CD4-positive, alpha-beta T cell treated with Interleukin-15 for 4 hours (primary cell): ENCODE measurements around the gene CDH2.

Experiments
- DNase-seq: peaks from one replicate; pipeline ENCODE4 v3.0.0-alpha.2; 2020; ENCODE audit warnings: low spot score

The CDH2 gene

DNA sequence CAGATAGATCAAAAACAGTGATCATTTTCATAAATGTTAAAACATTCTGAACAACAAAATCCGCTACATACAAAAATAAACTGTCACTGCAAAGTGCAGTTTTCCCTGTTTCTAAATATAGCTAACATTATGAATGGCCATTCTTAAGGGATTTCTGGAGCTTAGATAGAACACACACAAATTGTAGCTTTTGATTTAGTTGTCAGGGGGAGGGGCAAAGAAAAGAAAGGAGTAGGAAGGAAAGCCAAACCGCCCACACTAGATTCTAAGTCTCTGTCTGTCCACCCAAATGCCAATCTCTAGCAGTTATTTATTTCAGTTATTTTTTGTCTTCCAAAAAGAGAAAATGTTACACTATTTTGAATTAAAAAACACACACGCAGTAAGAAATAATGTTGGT is 182.4 kb downstream of the CDH2 start:
- no peak for DNase-seq

DNA sequence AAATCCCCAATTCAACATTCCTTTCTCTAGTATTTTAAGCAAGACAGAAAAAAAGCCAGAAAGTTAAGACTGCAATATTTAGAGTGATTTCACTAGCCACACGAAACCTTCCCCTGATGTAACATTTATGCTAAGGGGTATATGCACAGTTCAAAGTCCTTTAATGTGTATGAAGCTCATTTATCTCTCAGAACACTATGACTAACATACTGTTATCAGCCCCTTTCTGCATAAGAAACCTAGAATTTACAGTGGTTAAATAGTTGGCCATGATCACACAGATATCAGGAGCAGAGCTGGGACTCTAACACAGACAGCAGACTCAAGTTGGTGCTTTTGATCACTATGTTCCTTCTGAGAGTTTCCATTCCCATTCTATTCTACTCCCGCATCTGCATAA is 185.5 kb downstream of the CDH2 start:
- no peak for DNase-seq

DNA sequence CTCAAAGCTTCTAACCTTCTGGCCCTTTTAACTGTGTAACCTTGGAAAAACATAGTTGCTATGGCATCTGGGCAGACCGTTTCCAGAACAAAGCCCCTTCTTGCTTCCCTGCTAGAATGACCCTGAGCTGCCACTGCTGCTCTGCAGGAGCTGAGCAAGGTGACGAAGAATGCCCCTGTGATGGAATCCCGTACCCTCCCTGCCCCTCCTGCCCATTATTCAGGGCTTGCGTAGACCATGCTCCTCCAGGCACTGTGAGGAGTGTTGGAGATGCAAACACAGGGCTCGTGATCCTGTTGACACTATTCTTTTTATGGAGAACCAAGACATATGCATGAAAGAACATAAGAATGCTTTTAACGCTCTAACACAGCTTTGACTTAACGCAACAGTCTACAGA is 191.1 kb downstream of the CDH2 start:
- DNase-seq, result no peak

DNA sequence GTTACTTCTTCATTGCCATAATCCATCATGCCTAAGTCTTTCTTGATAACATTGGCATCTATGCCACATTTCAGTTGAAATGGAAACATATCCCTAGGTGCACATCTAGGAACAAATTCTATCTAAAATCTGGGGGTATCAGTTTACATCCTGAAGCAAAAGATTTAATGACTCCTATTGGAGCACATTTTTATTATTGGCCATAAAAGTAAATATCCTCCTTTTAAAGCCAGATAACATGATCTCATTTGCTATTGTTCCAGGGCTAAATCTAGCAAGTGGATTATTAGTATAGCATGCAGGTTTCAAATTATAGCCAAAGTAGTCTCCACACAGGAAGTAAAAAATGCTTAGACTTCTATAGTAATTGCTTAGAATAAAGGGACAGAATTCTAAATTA is 193.2 kb downstream of the CDH2 start:
- no peak for DNase-seq

DNA sequence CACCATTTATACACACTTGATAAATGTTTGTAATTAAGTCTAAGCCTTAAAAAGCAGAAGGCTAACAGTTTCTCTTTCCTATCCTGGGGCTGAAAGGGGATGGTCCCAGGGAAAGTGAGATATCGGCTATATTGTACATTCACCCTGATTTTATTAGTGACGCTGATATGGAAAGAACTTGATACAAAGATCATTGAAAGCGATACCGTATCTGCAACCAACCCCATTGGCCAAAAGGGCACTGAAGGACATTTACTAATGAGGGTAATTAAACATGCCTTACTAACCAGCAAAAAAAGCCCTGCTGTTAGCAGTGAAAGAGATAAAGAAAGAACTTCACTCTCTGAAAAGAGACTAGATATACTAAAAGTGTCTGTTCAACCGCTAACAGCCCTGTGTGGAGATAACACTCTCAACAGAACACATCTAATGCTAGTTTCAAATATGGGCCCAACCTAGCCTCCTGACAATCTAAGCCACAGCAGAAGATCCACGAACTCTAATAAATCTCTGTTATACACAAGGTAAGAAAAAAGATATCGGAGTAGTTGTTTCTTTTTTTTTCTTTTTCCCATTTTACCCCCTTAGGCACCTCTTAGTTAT is 200.0 kb downstream of the CDH2 start:
- no peak for DNase-seq

DNA sequence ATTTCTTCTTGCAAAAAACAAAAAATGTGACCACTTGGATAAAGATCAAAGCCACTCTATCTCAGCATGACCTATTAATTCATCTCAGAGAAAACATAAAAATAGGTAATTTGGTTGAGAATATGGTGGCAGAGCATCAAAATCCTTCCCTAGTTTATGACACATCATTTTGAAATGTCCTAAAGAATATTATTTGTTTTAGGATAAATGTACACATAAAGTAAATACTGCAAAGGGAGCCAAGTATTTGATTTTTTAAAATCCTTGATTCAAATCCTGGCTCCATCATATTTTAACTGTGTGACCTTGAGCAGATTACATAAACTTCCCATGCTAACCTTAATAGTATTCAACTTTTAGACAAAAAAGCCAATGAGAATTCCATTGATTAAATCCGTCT is 206.6 kb downstream of the CDH2 start:
- no peak for DNase-seq

DNA sequence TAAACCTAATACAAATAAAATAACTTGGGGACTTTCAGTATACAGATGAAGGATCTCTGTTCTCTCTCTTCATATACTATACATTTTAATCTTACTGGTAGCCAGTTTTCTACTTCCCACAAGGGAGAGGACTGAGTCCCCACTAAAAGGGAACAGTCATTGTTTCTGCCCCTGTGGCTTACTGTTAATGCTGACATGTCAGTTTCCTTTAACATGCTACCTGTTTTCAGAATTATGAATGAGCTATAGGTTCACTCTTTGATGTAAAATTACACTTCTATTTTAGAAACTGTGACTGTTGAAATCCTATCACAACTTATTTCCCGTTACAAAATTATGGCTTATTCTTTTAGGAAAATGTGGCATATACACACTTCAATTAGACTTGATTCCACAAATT is 207.7 kb downstream of the CDH2 start:
- no peak for DNase-seq

DNA sequence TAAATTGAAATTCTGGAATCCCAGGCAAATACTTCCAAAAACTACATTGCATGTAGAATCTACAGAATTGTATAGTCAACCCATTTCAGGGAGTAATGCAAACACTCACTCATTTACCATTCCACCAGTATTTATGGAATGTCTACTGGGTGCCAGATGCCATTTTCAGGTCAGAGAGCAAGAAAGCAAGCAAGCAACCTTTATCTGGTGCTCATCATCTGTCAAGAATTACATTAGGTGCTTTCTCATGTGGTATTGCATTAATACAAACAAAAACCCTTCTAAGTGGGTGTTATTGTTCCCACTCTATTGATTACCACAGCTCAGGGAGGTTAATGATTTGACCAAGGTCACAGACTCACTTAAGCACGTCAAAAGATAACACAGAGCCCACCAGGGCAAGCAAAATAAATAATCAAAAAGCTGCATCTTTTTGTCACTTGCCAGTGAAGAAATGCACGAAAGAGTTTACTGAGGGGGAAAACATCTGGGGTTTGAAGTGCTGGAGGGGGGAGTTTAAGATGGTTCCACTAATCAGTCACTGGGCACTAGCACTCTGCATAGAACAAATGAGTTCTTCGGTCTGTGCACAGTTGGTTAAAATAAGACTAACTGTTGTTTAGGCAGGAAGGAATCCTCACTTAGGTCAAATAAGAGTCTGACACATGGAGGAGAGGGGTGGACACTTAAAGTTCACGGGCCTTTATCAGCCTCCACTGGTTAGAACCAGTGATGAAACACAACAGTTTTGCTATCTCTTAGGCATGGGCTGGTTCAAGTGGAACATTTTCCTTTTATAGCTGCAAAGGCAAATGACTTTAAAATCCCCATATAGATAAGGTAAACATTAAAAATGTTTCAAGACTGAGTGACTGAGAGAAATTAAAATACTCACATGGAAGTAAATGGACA is 208.8 kb downstream of the CDH2 start:
- DNase-seq, result no peak

DNA sequence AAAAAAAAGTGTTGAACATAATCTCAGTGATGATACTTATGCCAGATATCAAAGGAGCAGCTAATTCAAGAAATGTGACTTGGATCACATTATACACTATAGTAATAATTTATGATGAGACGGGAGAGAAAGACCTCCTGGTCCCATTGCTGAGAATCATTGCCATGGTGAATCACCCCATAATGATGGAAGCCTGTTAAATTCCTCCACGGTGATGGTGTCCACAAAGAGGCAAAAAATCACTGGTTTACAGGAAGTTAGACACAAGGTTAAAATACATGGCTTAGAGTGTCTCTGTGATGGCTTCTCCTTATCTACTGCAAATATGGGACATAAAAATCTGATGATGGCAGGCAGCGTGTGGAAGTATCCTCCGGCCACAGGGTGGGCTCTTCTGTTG is 210.0 kb downstream of the CDH2 start:
- DNase-seq, result no peak

DNA sequence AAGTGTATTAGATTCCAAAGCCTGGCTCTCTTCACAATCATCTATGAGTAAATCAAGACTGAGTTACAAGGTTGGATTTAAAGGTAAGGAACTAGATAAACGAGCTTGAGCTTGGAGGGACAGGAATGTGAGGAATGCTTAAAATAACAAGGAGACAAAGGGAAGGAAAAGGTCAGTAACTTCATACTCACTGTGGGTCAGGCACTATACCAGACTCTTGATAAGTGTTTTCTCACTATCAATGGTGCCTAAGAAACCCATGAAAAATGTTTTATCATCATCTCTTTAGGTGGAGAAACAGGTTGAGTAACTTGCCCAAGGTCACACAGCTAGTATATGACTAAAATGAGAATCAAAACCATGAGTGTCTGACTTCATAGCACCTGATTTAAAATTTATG is 212.1 kb downstream of the CDH2 start:
- no peak for DNase-seq

DNA sequence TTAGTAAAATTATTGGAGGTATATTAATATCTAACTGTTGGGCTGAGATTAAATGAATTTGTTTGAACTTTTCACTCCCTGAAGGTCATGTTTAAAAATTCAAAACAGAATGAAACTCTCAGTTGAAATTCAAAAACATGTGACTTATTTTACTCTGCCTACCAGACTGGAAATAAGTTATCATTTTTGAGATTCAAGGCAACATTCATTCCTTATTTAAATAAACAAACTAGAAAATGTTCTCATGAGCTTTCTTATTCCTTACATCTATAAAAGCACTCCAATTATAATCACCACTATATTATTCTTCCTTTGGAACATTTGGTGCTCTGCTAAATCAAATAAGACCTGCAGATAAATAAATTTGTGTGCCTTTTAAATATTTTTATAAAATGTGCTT is 217.8 kb downstream of the CDH2 start:
- no peak for DNase-seq

DNA sequence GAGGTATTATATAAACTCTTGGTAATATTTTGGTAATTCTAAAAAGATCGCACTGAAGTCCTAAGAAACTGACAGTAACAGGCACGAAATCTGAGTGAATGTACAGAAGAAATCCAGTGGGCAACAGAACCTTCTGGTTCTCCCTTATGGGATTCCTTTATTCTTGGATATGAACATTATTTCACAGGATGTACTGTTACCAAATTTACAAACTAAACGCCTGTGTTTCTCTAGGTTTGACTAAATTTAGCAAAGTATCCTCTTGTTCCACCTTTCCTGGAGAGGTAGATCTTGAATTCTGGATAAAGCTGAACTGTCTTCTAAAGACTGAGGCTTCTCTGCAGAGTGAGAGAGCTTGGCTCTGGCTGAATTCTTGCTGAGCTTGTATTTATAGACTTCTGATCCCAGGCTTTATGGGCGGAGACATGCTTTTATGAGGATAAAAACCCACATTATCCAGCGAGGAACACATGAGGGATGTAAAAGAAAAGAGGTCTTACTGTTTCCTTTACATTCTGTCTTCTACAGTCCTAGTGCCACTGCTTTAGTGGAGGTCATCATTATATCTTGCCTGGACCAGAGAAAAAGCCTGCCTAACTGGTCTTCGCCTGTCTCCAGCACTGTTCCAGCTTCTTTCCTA is 220.8 kb downstream of the CDH2 start:
- no peak for DNase-seq

DNA sequence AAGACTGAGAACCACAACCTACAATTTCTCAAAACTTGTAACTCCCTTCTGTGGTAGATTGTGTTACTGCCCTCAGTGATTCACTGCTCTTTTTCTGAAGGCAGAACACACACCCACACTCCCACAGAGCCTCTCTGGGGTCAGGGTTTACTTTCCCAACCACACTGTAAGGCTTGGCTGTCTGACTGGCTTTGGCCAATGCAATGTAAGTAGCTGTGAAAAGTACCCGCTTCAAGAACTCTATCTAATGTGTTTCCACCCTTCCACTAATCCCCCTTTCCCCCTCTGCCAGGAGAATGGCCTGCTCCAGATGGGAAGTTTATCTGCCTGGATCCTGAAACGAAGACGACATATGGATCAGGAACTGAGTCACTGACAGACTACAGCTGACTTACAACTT is 222.7 kb downstream of the CDH2 start:
- no peak for DNase-seq

DNA sequence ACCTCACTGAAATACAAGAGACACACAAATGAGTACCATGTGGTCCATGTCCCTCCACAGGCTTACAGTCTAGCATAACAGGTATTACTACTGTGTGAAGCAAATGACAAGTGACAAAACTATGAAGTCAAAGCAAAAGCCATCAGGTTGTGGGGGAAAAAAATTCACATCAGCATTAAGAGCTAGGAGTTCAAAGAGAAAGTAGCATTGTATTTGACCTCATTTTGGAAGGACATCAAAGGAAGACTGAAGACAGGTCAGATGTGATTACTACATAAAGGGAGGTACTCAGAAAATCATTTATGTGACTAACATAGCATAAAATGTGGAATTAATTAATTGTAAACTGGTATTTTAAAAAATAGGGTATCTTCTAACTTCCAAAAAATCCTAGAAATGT is 224.2 kb downstream of the CDH2 start:
- DNase-seq, result no peak

DNA sequence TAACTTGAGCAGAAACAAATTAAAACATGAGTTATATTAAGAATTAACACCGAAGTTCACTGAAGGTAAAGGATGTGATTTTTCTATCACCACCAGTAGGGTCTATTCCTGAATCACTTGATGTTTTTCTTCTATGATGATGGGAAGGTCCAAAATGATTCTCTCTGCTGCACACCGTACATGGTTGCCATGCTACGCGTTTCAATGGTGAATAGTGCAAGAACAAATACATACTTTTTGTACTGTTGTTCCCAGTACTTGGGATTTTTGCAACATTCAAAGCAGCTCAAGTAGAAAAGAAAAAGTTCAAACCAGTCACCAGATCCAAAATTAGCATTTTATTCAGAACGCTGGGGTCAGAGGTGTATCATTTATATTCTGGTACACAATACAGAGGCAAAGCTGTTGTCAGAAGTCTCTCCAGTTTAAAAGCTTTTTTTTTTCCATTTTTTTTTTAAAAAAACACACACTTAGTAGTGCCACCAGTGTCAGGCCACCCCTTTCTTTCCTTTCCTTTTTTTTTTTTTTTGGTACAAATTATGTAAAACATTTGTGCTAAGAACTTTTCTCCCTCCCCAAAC is 226.2 kb downstream of the CDH2 start:
- no peak for DNase-seq

DNA sequence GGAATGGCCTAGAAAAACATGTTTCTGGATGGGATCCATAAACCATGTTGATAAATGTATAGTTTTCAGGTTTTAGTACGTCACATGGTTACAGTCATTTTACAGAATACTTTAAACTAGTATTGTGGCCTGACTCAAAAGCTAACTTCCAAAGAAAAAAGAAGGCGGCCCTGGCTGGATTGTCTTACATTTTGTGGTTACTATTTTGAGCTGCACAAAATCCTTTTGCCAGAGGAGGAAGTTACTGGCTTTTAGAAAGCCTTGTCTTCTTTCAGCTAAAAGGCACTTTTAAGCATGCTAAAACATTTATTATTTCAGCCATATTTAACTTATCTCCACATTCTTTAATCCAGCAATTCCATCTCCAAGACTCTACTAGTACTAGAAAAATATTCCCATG is 227.9 kb downstream of the CDH2 start:
- no peak for DNase-seq

DNA sequence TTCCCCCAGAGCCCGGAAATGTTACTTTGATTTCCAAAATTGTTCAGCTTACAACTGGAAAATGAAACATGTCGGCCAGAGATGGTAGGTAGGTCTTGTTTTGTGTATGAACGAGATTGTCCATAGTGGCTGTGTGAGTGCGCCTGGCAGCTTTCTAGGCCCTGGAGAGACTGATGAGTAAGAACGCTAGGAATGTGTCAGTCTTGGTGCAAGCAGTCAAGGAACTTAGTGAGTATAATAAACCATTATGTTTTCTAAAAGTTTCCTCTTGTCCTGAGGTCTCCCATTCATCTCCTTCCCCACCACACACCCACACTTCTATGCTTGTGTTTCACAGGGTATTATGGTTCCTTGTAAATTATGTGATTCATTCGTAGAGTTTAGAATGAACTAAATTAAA is 234.2 kb downstream of the CDH2 start:
- DNase-seq, result no peak

DNA sequence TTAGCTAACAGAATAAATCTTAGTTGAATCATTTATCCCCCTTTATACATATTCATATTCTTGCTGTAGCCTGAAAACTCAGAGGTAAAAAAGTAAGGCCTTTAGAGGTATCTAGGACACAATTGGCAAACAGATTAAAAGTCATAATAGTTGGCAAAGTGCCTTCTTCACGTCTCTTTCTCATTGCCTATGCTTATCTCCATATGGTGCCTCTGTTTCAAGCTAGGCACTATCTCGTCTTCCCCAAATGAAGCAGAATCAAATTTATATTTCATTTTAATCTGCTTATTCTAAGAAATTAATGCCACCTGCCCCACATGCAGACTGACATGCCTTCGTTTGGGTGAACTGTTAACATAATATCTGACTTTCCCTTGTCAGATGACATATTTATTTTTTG is 245.4 kb downstream of the CDH2 start:
- no peak for DNase-seq

DNA sequence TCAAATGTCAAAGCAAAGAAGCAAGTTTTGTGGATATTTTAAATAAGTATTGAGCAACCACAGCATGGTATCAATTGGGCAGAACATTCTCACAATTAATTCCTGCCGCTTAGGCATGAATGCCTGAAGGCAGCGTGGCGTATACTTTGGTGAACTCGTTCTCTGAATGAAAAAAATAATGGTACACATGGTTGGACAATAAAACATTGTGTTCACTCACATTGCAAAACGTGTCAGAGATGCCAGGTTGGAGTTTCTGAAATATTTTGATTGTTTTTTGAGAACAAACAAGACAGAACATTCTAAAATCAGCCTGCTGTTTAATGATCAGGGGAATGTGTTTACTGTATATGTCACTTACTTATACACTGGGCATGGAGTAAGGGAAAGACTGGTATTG is 254.2 kb downstream of the CDH2 start:
- no peak for DNase-seq

DNA sequence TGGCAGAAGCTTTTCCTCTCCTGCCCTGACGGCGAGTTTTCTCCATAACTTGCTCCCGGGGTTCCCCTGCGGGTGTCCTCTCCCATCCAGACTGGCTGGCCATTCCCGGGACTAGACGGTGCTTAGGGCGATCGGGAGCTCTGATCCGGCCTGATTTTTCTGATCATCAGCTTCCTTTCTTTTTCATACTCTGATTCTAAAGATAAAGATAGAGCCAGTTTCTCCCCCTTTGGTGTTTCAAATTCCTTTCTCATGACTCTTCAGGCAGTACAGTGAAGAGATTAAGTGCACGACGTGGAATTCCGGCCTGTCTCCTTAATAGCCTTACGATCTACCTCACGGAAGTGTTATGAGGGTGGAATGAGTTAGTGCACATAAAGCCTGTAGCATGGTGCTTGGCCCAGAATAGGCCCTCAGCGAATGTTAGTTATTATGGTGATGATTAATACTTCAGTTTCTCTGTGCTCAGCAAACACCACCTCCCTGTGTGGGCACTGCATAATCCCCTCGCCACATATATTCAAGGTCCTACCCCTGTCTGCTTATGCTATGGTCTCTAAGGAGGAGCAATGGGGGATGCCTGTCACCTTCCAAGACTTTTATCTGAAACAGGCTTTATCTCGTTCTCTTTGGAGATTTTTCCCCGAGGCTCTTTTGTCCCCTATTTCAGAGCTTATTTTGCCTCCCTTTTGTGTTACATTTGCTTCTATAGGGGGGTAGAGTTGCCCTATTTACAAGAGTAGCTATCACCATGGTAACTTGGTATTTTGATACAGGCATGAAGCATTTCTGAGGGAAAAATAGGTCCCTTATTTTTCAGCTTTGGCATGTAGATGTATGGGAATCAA is 254.8 kb downstream of the CDH2 start:
- DNase-seq, result no peak

DNA sequence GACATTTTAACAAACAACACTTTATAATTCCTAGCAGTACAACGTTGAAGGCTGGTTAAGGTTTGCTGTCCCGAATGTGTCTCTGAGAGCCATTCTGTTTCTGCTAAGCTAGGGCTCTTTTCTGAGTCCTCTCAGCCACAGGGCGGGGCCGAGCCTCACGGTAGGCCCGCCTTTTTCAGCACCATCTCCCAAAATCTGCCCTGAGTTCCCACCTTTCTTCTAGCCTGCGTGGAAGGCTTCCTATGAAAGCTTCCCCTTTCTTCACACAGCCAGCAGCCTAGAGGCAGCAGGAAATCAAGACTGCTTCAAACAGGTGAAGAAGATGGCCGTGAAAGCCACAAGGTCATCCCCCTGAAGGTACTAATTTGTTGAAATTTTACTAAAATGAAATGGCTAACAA is 255.5 kb downstream of the CDH2 start:
- DNase-seq, result no peak

DNA sequence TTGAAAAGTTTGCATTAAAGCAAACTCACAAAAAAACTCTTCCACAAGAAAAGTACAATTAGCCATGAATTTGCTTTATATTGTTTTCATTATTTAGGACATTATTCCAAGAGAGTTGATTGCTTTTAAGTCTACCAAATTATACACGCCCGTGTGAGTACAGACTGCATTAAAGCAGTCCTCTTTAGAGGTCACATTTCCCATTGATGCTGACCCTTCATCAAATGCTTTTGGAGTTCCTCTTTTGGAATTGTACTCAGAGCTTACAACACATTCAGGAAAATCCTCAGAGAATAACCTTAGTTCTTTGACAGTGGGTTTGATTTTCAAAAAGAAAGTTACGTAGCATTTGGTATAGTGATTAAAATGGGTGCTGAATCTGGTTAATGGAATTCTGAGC is 256.1 kb downstream of the CDH2 start:
- DNase-seq, result no peak
